GM21390 (cell line): ENCODE data around the gene PTPRG.
A peak's percentile ranks its signal among the peaks of the same experiment; 100 is the strongest.

ENCODE experiments used
- ATAC-seq: cut with Tn5 transposase; IDR thresholded peaks from one replicate; pipeline ENCODE4 v1.9.1; 2021; ENCODE audit not compliant: unreplicated experiment

PTPRG gene

GRCh38 chr3:62167566-62168262, 606.3 kb downstream of the PTPRG start:
- ATAC-seq = no peak

GRCh38 chr3:62168356-62168755, 607.0 kb downstream of the PTPRG start:
- ATAC-seq = no peak

- ATAC-seq = no peak
Measured at GRCh38 chr3:62169906-62170660, 608.7 kb downstream of the PTPRG start.

- ATAC-seq = no peak
Measured at GRCh38 chr3:62171789-62172188, 610.4 kb downstream of the PTPRG start.

- no peak for ATAC-seq
Measured at GRCh38 chr3:62172199-62172598, 610.8 kb downstream of the PTPRG start.

- ATAC-seq = no peak
Measured at GRCh38 chr3:62173939-62174515, 612.7 kb downstream of the PTPRG start.

GRCh38 chr3:62175161-62175560, 613.8 kb downstream of the PTPRG start:
- no peak for ATAC-seq

- no peak for ATAC-seq
Measured at GRCh38 chr3:62178032-62178431, 616.7 kb downstream of the PTPRG start.

- ATAC-seq = no peak
Measured at GRCh38 chr3:62178739-62179600, 617.6 kb downstream of the PTPRG start.

GRCh38 chr3:62180514-62180913, 619.1 kb downstream of the PTPRG start:
- ATAC-seq = no peak

- no peak for ATAC-seq
Measured at GRCh38 chr3:62183087-62183486, 621.7 kb downstream of the PTPRG start.

GRCh38 chr3:62183969-62184368, 622.6 kb downstream of the PTPRG start:
- no peak for ATAC-seq

GRCh38 chr3:62184559-62184958, 623.2 kb downstream of the PTPRG start:
- ATAC-seq = no peak

GRCh38 chr3:62187022-62187431, 625.7 kb downstream of the PTPRG start:
- ATAC-seq = no peak

GRCh38 chr3:62188681-62189375, 627.5 kb downstream of the PTPRG start:
- peak; percentile 84 for ATAC-seq

GRCh38 chr3:62189376-62189698, 628.0 kb downstream of the PTPRG start:
- ATAC-seq = no peak

- ATAC-seq = no peak
Measured at GRCh38 chr3:62192891-62193290, 631.5 kb downstream of the PTPRG start.

GRCh38 chr3:62193586-62194345, 632.4 kb downstream of the PTPRG start:
- ATAC-seq = no peak

GRCh38 chr3:62197350-62198012, 636.1 kb downstream of the PTPRG start:
- no peak for ATAC-seq

GRCh38 chr3:62199126-62199525, 637.8 kb downstream of the PTPRG start:
- no peak for ATAC-seq
